SU-DHL-6 (cell line): ENCODE data around the gene EXOC6.
"Not testable (repeated sequence)": the region's sequence is repeated elsewhere in the genome, so short reads cannot be mapped to it uniquely, and the experiment has no call there.

Experiments used
- H2AFZ ChIP-seq: fragments of 200-600 bp; sonication (generic); 2 replicates; pipeline ENCODE4 v1.6.1; 2014; ENCODE audit warnings: low read depth, mild to moderate bottlenecking, moderate library complexity, mixed read lengths, antibody characterized with exemption, low read length; ENCODE audit not compliant: severe bottlenecking
- H3F3A ChIP-seq: fragments of 200-600 bp; shearing (Covaris generic); 2 replicates; pipeline ENCODE4 v1.6.0; 2016; ENCODE audit warnings: antibody characterized with exemption, mild to moderate bottlenecking; ENCODE audit not compliant: insufficient read depth
- H3K27ac ChIP-seq: fragments of 200-600 bp; sonication (generic); 2 replicates; pipeline ENCODE4 v1.5.1; 2016; ENCODE audit warnings: low read depth, mild to moderate bottlenecking, low read length, moderate library complexity, mixed read lengths
- H3K27me3 ChIP-seq: fragments of 200-600 bp; sonication (generic), shearing (Covaris generic); 2 replicates; pipeline ENCODE4 v1.6.0; 2014; ENCODE audit warnings: mild to moderate bottlenecking, low read length
- H3K36me3 ChIP-seq: fragments of 200-600 bp; sonication (generic); 2 replicates; pipeline ENCODE4 v1.6.1; 2014; ENCODE audit warnings: mild to moderate bottlenecking, low read length, mixed read lengths
- H3K4me2 ChIP-seq: fragments of 300-600, 200-600 bp; shearing (Covaris generic), sonication (generic); 2 replicates; pipeline ENCODE4 v1.6.0; 2014; ENCODE audit warnings: low read length, low read depth, mild to moderate bottlenecking; ENCODE audit not compliant: poor library complexity, severe bottlenecking
- H3K4me3 ChIP-seq: fragments of 200-600 bp; sonication (generic); 2 replicates; pipeline ENCODE4 v1.5.1; 2014; ENCODE audit warnings: antibody characterized with exemption, low read length, mild to moderate bottlenecking, mixed read lengths; ENCODE audit not compliant: insufficient read depth, poor library complexity, severe bottlenecking
- H3K79me2 ChIP-seq: fragments of 200-600 bp; sonication (generic); 2 replicates; pipeline ENCODE4 v1.6.1; 2014; ENCODE audit warnings: mild to moderate bottlenecking, low read length, moderate library complexity; ENCODE audit not compliant: insufficient read depth
- H3K9ac ChIP-seq: fragments of 200-600 bp; sonication (generic); 2 replicates; pipeline ENCODE4 v1.7.0; 2014; ENCODE audit warnings: mild to moderate bottlenecking, low read length
- H3K9me2 ChIP-seq: fragments of 200-600 bp; sonication (generic); replicated peaks from 2 replicates; pipeline ENCODE4 v1.6.1; 2014; ENCODE audit warnings: low read length; ENCODE audit not compliant: insufficient read depth
- H3K9me3 ChIP-seq: fragments of 200-600 bp; sonication (generic); 2 replicates; pipeline ENCODE4 v1.6.1; 2014; ENCODE audit warnings: low read length, mixed read lengths; ENCODE audit not compliant: insufficient read depth
- H4K20me1 ChIP-seq: fragments of 200-600 bp; sonication (generic); 2 replicates; pipeline ENCODE4 v1.6.1; 2014; ENCODE audit warnings: low read depth, mild to moderate bottlenecking, antibody characterized with exemption, low read length, moderate library complexity, mixed read lengths
- EZH2phosphoT487 ChIP-seq: fragments of 200-600 bp; sonication (generic), shearing (Covaris generic); conservative IDR thresholded peaks from 2 replicates; pipeline ENCODE4 v1.6.1; 2018; ENCODE audit warnings: mild to moderate bottlenecking, antibody characterized with exemption, low read length, moderate library complexity, mixed read lengths
- TF ChIP-seq, protein P1 (sequence below): fragments of 200-600 bp; sonication (generic); IDR thresholded peaks from one replicate; pipeline ENCODE4 v1.5.1; 2017; ENCODE audit warnings: antibody characterized with exemption, mild to moderate bottlenecking, low read length, moderate library complexity; ENCODE audit not compliant: insufficient read depth, poor library complexity, severe bottlenecking

Gene EXOC6

GRCh38 chr10:93097386-93097785 is 249.1 kb downstream of the EXOC6 start:
- H3K27ac ChIP-seq, result no peak overlapping the region
- H3K9ac ChIP-seq, result no peak overlapping the region
- H3K4me3 ChIP-seq, result no peak overlapping the region
- no peak overlapping the region for H2AFZ ChIP-seq
- H3K27me3 ChIP-seq, result no peaks in the 10 kb centered on the region
- no peak overlapping the region for H3K4me2 ChIP-seq
- H3K9me2 ChIP-seq, result no peaks in the 10 kb centered on the region
- H3F3A ChIP-seq, result no peaks in the 10 kb centered on the region
- no peaks in the 10 kb centered on the region for H3K79me2 ChIP-seq
- no peaks in the 10 kb centered on the region for H3K36me3 ChIP-seq
- no peaks in the 10 kb centered on the region for H3K9me3 ChIP-seq
- TF ChIP-seq, protein P1, sequence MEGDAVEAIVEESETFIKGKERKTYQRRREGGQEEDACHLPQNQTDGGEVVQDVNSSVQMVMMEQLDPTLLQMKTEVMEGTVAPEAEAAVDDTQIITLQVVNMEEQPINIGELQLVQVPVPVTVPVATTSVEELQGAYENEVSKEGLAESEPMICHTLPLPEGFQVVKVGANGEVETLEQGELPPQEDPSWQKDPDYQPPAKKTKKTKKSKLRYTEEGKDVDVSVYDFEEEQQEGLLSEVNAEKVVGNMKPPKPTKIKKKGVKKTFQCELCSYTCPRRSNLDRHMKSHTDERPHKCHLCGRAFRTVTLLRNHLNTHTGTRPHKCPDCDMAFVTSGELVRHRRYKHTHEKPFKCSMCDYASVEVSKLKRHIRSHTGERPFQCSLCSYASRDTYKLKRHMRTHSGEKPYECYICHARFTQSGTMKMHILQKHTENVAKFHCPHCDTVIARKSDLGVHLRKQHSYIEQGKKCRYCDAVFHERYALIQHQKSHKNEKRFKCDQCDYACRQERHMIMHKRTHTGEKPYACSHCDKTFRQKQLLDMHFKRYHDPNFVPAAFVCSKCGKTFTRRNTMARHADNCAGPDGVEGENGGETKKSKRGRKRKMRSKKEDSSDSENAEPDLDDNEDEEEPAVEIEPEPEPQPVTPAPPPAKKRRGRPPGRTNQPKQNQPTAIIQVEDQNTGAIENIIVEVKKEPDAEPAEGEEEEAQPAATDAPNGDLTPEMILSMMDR, result no peak
- no peak for TF ChIP-seq EZH2phosphoT487
- no peaks in the 10 kb centered on the region for H4K20me1 ChIP-seq

DNA sequence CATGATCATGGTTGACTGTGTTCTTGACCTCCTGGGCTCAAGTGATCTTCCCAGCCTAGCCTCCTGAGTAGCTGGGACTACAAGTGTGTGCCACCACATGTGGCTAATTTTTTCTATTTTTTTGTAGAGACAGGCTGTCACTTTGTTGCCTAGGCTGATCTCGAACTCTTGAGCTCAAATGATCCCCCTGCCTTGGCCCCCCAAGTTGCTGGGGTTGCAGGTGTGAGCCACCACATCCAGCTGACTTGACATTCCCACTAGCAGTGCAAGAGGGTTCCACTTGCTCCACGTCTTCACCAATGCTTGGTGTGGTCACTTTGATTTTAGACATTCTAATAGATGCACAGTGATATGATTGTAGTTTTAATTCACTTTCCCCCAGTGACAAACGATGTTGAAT is 250.5 kb downstream of the EXOC6 start:
- Histone ChIP-seq H3F3A (no peaks in the 10 kb centered on the region), H3K27me3 (no peaks in the 10 kb centered on the region), H3K4me2 (no peak overlapping the region), H3K9me3 (no peaks in the 10 kb centered on the region), H3K36me3 (no peaks in the 10 kb centered on the region), H2AFZ (no peak overlapping the region), H3K4me3 (no peak overlapping the region), H3K9ac (no peak overlapping the region), H3K79me2 (no peaks in the 10 kb centered on the region), H3K27ac (no peak overlapping the region), H4K20me1 (no peaks in the 10 kb centered on the region), H3K9me2 (no peaks in the 10 kb centered on the region)
- no peak for TF ChIP-seq EZH2phosphoT487

- Histone ChIP-seq H3K4me3 (no peak overlapping the region), H2AFZ (no peak overlapping the region), H3K4me2 (no peak overlapping the region), H3K9ac (no peak overlapping the region), H3K36me3 (no peaks in the 10 kb centered on the region), H3K79me2 (no peaks in the 10 kb centered on the region), H3K27ac (no peak overlapping the region), H3K9me3 (no peaks in the 10 kb centered on the region), H3K27me3 (no peaks in the 10 kb centered on the region), H4K20me1 (no peaks in the 10 kb centered on the region), H3F3A (no peaks in the 10 kb centered on the region), H3K9me2 (no peaks in the 10 kb centered on the region)
- TF ChIP-seq, protein P1, result no peak
- TF ChIP-seq EZH2phosphoT487, result no peak
Measured at GRCh38 chr10:93099670-93100069, 251.3 kb downstream of the EXOC6 start.

DNA sequence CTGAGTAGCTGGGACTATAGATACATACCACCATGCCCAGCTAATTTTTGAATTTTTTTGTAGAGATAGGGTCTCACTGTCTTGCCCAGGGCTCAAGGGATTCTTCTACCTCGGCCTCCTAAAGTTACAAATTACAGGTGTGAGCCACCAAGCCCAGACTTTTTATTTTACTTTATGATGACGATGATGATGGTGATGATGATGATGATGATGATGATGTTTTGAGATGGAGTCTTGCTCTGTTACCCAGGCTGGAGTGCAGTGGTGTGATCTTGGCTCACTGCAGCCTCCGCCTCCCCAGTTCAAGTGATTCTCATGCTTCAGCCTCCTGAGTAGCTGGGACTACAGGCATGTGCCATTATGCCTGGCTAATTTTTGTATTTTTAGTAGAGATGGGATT is 252.8 kb downstream of the EXOC6 start:
- H2AFZ ChIP-seq, H3K4me2 ChIP-seq, H3K9me2 ChIP-seq, H3K4me3 ChIP-seq, H3K79me2 ChIP-seq, H3F3A ChIP-seq, H4K20me1 ChIP-seq, H3K36me3 ChIP-seq, H3K9ac ChIP-seq, H3K27ac ChIP-seq, H3K9me3 ChIP-seq, H3K27me3 ChIP-seq: not testable (repeated sequence)
